Measurements from ENCODE around the gene AHI1. TPM values are rescaled to one million over a fixed set of nuclear protein-coding genes. Genes with fewer than 3 reads are reported as not detected.

AHI1 gene
- total RNA-seq, 2 experiments from 2014 or later = 21.1 to 27.5 TPM

GRCh38 chr6:135353113-135353512 is 144.4 kb downstream of the AHI1 start:
- Histone ChIP-seq H3K27ac (ENCODE audit: low read depth in 1 of 2, low read length in 2 of 2) (no peak overlapping the region), H3K4me1 (ENCODE audit: insufficient read depth, low read length) (no peaks in the 10 kb centered on the region), H3K27me3 (ENCODE audit: control insufficient read depth in 1 of 2, insufficient read depth in 2 of 2, low read length in 2 of 2) (no peaks in the 10 kb centered on the region), H3K36me3 (ENCODE audit: insufficient read depth, low read length) (no peaks in the 10 kb centered on the region), H3K9me3 (ENCODE audit: control insufficient read depth in 1 of 2, insufficient read depth in 1 of 2, low read length in 2 of 2) (no peaks in the 10 kb centered on the region), H3K4me3 (ENCODE audit: low read length) (no peak overlapping the region)
- ATAC-seq (ENCODE audit: poor library complexity) = no peak
- Mint-ChIP-seq H3K27me3 (no peaks in the 10 kb centered on the region), H3K36me3 (ENCODE audit: low read depth) (no peaks in the 10 kb centered on the region), H3K27ac (no peak overlapping the region), H3K9me3 (no peaks in the 10 kb centered on the region), H3K4me1 (ENCODE audit: low read depth) (no peaks in the 10 kb centered on the region), H3K4me3 (no peak overlapping the region)
- ChIA-PET CTCF (no interaction called here), POLR2A (no interaction called here)
- TF ChIP-seq CTCF (IDR thresholded peaks at IDR 0.05) = no peak
- intact Hi-C loops (cut with DNase I, micrococcal nuclease) = no loop called here
- no peak for DNase-seq

- no peaks in the 10 kb centered on the region for H3K9me3 ChIP-seq (ENCODE audit: control insufficient read depth in 1 of 2, insufficient read depth in 1 of 2, low read length in 2 of 2)
- no peak for DNase-seq
- CTCF ChIA-PET = interaction anchor here (0.7 kb wide), 1 partner anchor 18 kb away, joined by 3 read pairs; no protein-coding TSS in a partner anchor
- no peak for TF ChIP-seq CTCF (IDR thresholded peaks at IDR 0.05)
- no peaks in the 10 kb centered on the region for H3K4me1 ChIP-seq (ENCODE audit: insufficient read depth, low read length)
- no peaks in the 10 kb centered on the region for H3K36me3 ChIP-seq (ENCODE audit: insufficient read depth, low read length)
- POLR2A ChIA-PET = no interaction called here
- H3K4me3 ChIP-seq (ENCODE audit: low read length) = no peak overlapping the region
- no peaks in the 10 kb centered on the region for H3K27me3 ChIP-seq (ENCODE audit: control insufficient read depth in 1 of 2, insufficient read depth in 2 of 2, low read length in 2 of 2)
- Mint-ChIP-seq H3K4me1 (ENCODE audit: low read depth) (peaks cover 4% of the 10 kb centered on the region), H3K9me3 (no peaks in the 10 kb centered on the region), H3K36me3 (ENCODE audit: low read depth) (no peaks in the 10 kb centered on the region), H3K4me3 (no peak overlapping the region), H3K27me3 (no peaks in the 10 kb centered on the region), H3K27ac (no peak overlapping the region)
- intact Hi-C loops (cut with DNase I, micrococcal nuclease) = no loop called here
- no peak for ATAC-seq (ENCODE audit: poor library complexity)
- no peak overlapping the region for H3K27ac ChIP-seq (ENCODE audit: low read depth in 1 of 2, low read length in 2 of 2)
These were observed 145.9 kb downstream of the AHI1 start for GRCh38 chr6:135351635-135352034.

GRCh38 chr6:135347887-135348286 is 149.7 kb downstream of the AHI1 start:
- Mint-ChIP-seq H3K27me3 (no peaks in the 10 kb centered on the region), H3K27ac (no peak overlapping the region), H3K4me3 (no peak overlapping the region), H3K36me3 (ENCODE audit: low read depth) (no peaks in the 10 kb centered on the region), H3K4me1 (ENCODE audit: low read depth) (peaks cover 5% of the 10 kb centered on the region), H3K9me3 (no peaks in the 10 kb centered on the region)
- intact Hi-C loops (cut with DNase I, micrococcal nuclease) = no loop called here
- Histone ChIP-seq H3K27me3 (ENCODE audit: control insufficient read depth in 1 of 2, insufficient read depth in 2 of 2, low read length in 2 of 2) (no peaks in the 10 kb centered on the region), H3K27ac (ENCODE audit: low read depth in 1 of 2, low read length in 2 of 2) (no peak overlapping the region), H3K9me3 (ENCODE audit: control insufficient read depth in 1 of 2, insufficient read depth in 1 of 2, low read length in 2 of 2) (no peaks in the 10 kb centered on the region), H3K4me1 (ENCODE audit: insufficient read depth, low read length) (no peaks in the 10 kb centered on the region), H3K4me3 (ENCODE audit: low read length) (no peak overlapping the region), H3K36me3 (ENCODE audit: insufficient read depth, low read length) (no peaks in the 10 kb centered on the region)
- ChIA-PET CTCF (no interaction called here), POLR2A (no interaction called here)
- ATAC-seq (ENCODE audit: poor library complexity) = no peak
- TF ChIP-seq CTCF (IDR thresholded peaks at IDR 0.05) = no peak
- DNase-seq = no peak

Data from CD4-positive, alpha-beta T cell (primary cell).